GM19438 (cell line): ENCODE results near the gene ORC6.

Experiments used
- ATAC-seq: cut with Tn5 transposase; IDR thresholded peaks from one replicate; pipeline ENCODE4 v1.9.1; 2021; ENCODE audit warnings: low read depth; ENCODE audit not compliant: unreplicated experiment

Gene ORC6

DNA sequence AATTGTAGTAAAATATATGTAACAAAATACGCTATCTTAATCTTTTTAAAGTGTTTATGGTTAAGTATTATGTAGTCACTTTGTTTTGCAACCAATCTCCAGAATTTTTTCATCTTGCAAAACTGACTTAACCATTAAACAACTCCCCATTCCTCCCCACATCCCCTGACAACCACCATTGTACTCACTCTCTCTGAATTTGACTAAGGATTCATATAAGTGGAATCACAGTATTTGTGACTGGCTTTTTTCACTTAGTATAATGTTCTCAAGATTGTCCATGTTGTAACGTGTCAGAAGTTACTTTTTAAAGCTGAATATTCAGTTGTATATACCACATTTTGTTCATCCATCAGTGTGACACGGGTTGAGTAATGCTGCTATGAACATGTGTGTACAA lies 10.6 kb downstream of the ORC6 start:
- no peak for ATAC-seq

DNA sequence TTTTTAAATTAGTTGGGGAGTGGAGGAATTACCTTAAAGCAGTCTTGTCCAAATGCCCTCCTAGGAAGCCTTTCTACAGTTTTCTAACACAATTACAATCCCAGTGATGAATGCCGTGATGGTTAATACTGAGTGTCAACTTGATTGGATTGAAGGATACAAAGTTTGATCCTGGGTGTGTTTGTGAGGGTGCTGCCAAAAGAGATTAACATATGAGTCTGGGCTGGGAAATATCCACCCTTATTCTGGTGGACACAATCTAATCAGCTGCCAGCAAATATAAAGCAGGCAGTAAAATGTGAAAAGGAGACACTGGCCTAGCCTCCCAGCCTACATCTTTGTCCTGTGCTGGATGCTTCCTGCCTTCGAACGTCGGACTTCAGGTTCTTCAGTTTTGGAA lies 12.2 kb downstream of the ORC6 start:
- no peak for ATAC-seq

GRCh38 chr16:46702030-46702429 lies 12.6 kb downstream of the ORC6 start:
- no peak for ATAC-seq

DNA sequence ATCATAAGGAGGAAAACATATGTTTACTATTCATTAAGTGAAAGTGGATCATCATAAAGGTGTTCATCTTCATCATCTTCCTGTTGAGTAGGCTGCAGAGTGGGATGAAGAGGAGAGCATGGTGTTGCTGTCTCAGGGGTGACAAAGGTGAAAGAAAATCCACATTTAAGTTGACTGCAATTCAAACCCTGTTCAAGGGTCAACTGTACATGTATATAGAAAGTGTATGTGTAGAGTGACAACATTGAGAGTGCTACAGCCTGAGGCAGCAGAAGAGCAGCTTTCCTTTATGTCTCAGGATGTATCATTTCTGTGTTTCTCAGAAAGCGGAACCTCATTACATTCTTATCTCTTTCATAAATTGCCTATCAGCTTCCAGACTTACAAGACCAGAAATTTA lies 17.2 kb downstream of the ORC6 start:
- ATAC-seq: no peak

DNA sequence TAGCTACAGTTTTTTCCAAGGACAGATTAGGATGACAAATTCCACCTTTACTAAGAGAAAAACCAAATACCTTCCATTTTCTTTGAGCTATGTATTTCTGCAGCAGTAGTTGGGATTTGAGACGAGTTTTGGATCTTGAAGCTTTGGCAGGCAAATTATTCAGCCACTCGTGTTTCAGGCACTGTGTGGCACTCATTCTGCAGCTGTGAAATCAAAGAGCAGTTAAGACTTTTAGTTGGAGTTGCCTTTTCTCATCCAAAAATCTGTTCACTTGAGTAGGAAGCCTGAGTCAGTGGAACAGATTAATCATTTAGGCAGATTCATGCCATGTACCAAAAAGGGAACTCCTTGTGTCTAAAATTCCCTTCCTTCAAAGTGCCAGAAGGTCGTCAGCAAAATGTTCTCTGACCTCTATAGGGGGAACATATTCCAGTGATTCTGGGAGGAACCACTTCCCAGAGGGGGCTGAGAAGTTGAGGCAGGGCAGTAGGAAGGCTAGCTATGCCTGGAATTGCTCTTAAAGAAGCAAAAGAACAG lies 20.1 kb downstream of the ORC6 start:
- no peak for ATAC-seq

GRCh38 chr16:46711106-46712058 lies 21.9 kb downstream of the ORC6 start:
- no peak for ATAC-seq

DNA sequence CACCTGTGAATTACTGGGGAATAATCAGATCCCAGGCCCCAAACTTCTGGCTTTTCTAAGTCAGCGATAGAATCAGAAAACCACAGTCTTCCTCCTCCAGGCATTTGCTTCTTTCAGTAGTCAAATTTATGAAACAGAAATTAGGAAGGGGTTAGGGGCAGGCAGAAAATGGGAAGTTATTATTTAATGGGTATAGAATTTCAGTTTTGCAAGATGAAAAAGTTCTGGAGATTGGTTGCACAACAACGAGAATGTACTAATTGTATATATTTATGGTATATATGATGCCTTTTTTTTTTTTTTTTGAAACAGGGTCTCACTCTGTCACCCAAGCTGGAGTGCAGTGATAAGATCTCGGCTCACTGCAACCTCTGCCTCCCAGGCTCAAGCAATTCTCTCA lies 23.5 kb downstream of the ORC6 start:
- ATAC-seq: no peak

DNA sequence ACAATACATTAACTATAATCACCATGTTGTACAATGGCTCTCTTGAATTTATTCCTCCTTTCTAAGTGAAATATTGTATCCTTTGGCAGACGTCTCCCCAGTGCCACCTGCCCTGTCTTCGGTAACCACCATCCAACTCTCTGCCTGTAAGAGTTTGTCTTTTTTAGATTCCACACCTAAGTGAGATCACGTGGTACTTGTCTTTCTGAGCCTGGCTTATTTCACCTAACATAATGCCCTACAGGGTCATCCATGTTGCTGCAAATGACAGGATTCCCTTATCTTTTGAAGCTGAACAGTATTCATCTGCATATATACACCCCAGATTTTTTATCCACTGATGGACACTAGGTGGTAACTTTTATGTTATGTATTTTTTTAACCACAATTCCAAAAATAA lies 24.2 kb downstream of the ORC6 start:
- no peak for ATAC-seq

GRCh38 chr16:46714797-46715591 lies 25.5 kb downstream of the ORC6 start:
- no peak for ATAC-seq

DNA sequence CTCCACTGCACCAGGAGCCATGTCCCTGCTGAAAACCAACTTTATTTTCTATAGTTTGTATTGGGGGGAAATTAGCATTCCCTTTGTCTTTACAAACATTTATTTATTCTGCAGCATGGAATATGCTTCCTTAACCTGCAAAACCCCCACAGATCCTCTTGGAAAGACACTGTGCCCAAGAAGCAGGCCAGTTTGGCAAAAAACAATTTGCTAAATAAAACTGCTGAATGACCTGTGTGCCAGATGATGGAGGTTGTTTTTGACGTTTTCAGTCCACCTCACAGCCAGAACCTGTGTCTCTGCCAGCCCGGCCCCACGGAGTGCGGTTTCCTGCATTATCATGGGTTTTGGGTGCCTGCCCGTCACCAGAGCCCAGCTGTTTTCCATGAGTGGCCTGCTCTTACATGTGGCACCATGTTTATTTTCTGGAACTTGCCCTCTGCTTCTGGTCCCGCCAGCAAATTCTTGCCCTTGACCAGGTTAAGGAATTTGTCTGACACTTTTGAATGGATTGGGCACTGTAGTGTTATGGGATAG lies 26.4 kb downstream of the ORC6 start:
- ATAC-seq: no peak

DNA sequence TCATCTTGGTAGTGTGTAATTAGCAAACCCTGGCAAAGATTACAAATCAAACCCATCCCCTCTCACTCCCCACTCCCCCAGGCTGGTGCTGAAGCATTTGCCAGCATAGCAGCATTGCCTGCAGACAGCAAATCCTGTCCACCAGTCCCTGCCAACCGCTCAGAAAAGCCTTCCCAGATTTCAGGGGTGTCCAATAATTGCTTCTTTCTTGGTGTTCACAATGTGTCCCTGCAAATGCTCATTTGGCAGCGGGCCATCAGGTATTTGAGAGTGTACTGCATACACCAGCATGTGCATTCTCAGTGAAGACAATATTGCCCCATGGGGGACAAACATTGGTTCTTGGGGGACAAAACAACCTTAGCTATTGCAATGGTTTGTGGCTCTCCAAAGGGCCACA lies 28.2 kb downstream of the ORC6 start:
- no peak for ATAC-seq

DNA sequence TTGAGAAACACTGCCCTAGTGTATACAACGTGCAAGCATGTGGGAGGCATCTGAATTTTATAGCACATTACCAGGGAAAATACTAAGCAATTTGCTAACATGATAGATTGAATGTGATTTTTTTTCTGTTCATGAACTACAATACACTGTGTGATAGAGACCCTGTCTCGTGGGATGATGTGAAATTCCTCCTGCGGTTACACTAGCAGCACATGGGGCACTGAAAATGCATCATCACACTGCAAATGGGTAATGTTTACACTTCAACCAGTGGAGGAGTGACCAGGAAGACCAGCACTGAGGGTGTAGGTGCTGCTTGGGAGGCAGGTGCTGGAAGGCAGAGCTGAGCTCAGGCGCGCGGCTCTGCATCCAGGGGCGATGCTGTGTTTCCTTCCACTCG lies 28.8 kb downstream of the ORC6 start:
- ATAC-seq: no peak

DNA sequence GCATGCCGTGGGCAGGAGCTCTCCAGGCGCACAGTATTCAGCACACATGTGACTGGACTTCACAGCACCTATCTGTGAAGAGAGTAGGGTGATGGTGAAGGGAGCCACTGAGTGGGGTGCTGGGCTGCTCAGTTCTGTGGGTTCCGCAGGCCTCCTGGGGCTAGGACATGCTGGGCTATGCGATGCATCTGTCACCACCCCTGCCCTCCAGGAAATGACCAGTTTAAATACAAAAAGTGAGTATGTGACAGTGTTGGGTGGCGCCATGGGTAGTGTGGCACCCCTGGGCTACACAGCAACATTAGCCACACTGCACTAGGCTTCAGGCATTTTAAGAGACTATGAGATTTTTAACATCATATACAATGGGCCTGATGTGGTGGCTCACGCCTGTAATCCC lies 30.1 kb downstream of the ORC6 start:
- ATAC-seq: no peak

DNA sequence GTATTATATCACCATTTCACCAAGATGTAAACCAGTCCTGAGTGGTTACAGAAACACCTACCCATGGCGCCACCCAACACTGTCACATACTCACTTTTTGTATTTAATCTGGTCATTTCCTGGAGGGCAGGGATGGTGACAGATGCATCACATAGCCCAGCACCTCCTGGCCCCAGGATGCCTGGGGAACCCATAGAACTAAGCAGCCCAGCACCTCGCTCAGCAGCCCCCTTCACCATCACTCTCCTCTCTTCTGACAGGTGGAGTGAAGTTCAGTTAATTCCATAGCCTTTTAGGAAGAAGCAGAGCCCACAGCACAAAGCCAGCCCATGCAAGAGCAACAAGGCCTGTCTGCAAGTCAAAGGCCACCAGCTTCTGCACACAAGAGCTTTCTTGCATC lies 31.2 kb downstream of the ORC6 start:
- no peak for ATAC-seq

- no peak for ATAC-seq
Measured at GRCh38 chr16:46721885-46722284, 32.4 kb downstream of the ORC6 start.

DNA sequence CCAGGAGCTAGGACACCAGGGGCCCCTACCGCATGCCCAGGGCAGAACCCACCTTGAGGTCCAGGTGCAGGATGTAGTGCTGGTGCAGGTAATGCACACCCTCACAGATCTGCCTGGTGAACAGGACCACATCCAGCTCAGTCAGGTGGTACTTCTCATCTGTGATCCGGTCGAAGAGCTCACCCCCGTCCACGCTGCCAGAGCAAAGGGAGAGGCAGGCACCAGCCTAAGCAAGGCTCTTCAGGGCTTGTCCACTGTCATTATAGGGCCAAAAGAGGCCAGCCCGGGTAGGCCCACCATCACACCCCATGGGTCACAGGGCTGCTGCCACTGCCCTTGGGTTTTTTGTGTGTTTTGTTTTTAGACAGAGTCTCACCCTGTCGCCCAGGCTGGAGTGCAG lies 37.7 kb downstream of the ORC6 start:
- ATAC-seq: no peak

- no peak for ATAC-seq
Measured at GRCh38 chr16:46727630-46728029, 38.2 kb downstream of the ORC6 start.

DNA sequence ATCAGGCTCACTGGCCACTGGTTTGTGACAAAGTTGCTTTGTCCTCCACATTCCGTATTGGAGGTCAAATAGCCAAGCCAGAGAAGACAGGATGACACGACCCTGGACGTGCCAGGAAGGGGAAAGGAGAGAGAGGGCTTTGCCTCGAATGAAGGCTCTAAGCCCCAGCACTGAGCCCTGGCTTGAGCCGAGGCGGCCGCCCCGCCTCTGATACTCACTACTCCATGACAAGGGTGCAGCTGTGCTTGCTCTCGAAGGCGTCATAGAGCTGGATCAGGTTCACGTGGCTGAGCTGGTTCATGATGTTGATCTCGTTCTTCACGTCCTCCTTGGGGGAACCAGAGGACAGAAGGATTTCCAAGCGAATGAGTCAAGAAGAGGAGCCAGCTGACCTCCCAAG lies 39.3 kb downstream of the ORC6 start:
- no peak for ATAC-seq

GRCh38 chr16:46729326-46729995 lies 40.0 kb downstream of the ORC6 start:
- ATAC-seq: no peak

DNA sequence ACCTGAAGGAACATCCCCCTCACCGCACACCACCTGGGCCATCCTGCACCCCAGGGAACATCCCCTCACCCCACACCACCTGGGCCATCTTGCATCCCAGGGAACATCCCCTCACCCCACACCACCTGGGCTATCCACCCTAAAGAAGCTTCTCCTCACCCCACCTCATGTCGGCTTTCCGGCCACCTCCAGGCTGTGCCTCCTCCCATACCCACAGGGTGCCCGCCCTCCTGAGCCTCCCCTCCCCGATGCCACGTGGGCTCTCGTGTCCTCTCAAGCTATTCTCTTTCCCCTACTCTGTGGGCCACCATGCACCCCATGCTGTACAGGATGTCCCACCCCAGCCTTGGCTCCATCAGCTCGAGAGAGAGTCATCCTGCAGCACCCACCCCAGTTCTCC lies 40.7 kb downstream of the ORC6 start:
- ATAC-seq: no peak
